PC-3 (cell line): ENCODE results near the gene PRDM9. TPM values are rescaled to one million over a fixed set of nuclear protein-coding genes. Genes with fewer than 3 reads are reported as not detected.

Experiments used
- ATAC-seq: fragments of 200-7000 bp; cut with Tn5 transposase; 2 replicates; pipeline ENCODE4 v1.9.1; 2020; ENCODE audit warnings: mild to moderate bottlenecking, moderate library complexity
- BruUV-seq: library from RNA; stranded (reverse); fragments of 400-500 nt; replicated peaks from 2 replicates; lab custom pipeline; 2021; lab: Mats Ljungman, UMichigan
- CTCF ChIA-PET: fragments of 300-600 bp; sonication (Branson Sonifier 250); formaldehyde crosslinking; loops from one replicate; lab custom pipeline; 2022; ENCODE audit warnings: antibody characterized with exemption; lab: Charles Lee
- POLR2A ChIA-PET: fragments of 300-600 bp; sonication (Branson Sonifier 250); formaldehyde crosslinking; loops from one replicate; lab custom pipeline; 2022; ENCODE audit warnings: antibody characterized with exemption; ENCODE audit not compliant: unreplicated experiment; lab: Charles Lee
- DNase-seq: peaks from one replicate; pipeline ENCODE4 v3.0.0-alpha.2; 2015
- H2AFZ ChIP-seq: fragments of 300-600 bp; sonication (generic); 2 replicates; pipeline ENCODE4 v1.6.0; 2016; ENCODE audit warnings: antibody characterized with exemption, low read length
- H3F3A ChIP-seq: fragments of 300-600 bp; sonication (generic); one replicate; pipeline ENCODE4 v1.6.0; 2017; ENCODE audit warnings: antibody characterized with exemption, low read length, control low read depth, mild to moderate bottlenecking; ENCODE audit not compliant: unreplicated experiment
- H3K27ac ChIP-seq: fragments of 300-600 bp; sonication (generic); 2 replicates; pipeline ENCODE4 v1.5.1; 2016; ENCODE audit warnings: mild to moderate bottlenecking, low read length
- H3K27me3 ChIP-seq: fragments of 300-600 bp; sonication (generic); 2 replicates; pipeline ENCODE4 v1.6.1; 2016; ENCODE audit warnings: low read length, mixed read lengths
- H3K36me3 ChIP-seq: fragments of 300-600 bp; sonication (generic); 2 replicates; pipeline ENCODE4 v1.6.1; 2016; ENCODE audit warnings: low read depth, mixed run types, low read length, mixed read lengths
- H3K4me1 ChIP-seq: fragments of 300-600 bp; sonication (generic); 2 replicates; pipeline ENCODE4 v1.5.1; 2016; ENCODE audit warnings: low read length; ENCODE audit not compliant: insufficient read depth
- H3K4me2 ChIP-seq: fragments of 300-600 bp; sonication (generic); 2 replicates; pipeline ENCODE4 v1.6.0; 2016; ENCODE audit warnings: low read length
- H3K4me3 ChIP-seq: fragments of 300-600 bp; sonication (generic); 2 replicates; pipeline ENCODE4 v1.5.1; 2016; ENCODE audit warnings: mild to moderate bottlenecking, low read length, mixed read lengths
- H3K79me2 ChIP-seq: fragments of 300-600 bp; sonication (generic); 2 replicates; pipeline ENCODE4 v1.6.1; 2017; ENCODE audit warnings: low read length, mixed read lengths
- H3K9ac ChIP-seq: fragments of 300-600 bp; sonication (generic); 2 replicates; pipeline ENCODE4 v1.6.0; 2016; ENCODE audit warnings: mild to moderate bottlenecking, low read length
- H3K9me2 ChIP-seq: fragments of 300-600 bp; sonication (generic); replicated peaks from 2 replicates; pipeline ENCODE4 v1.6.1; 2016; ENCODE audit warnings: mixed run types, low read length, mixed read lengths
- H3K9me3 ChIP-seq: fragments of 300-600 bp; sonication (generic); 2 replicates; pipeline ENCODE4 v1.6.1; 2016; ENCODE audit warnings: low read length, mixed read lengths
- H4K20me1 ChIP-seq: fragments of 300-600 bp; sonication (generic); 2 replicates; pipeline ENCODE4 v1.6.1; 2016; ENCODE audit warnings: low read length, mixed read lengths
- EZH2 ChIP-seq: fragments of 300-600 bp; sonication (generic); IDR thresholded peaks from one replicate; pipeline ENCODE4 v1.6.1; 2017; ENCODE audit warnings: antibody characterized with exemption, mild to moderate bottlenecking, low read length; ENCODE audit not compliant: unreplicated experiment
- EZH2phosphoT487 ChIP-seq: fragments of 300-600 bp; sonication (generic); IDR thresholded peaks from 2 replicates; pipeline ENCODE4 v1.6.1; 2018; ENCODE audit warnings: mild to moderate bottlenecking, antibody characterized with exemption, low read length, borderline replicate concordance
- intact Hi-C: fragments of 100-400 bp; cut with micrococcal nuclease; formaldehyde crosslinking; loops from 2 replicates; pipeline ENCODE4 v1.9.0; 2023
- total RNA-seq: library from RNA; depleted of rRNA; stranded (reverse); fragments of >200 nt; gene quantifications from 2 replicates; pipeline ENCODE4 v1.2.3, GENCODE V29; 2014
- TF ChIP-seq, protein P1 (sequence below): fragments of 300-600 bp; sonication (generic); conservative IDR thresholded peaks from 2 replicates; pipeline ENCODE4 v1.5.1; 2017; ENCODE audit warnings: antibody characterized with exemption, low read depth, mild to moderate bottlenecking, low read length

The PRDM9 gene
- total RNA-seq, 1 experiment from 2014 or later = 0.11 TPM

DNA sequence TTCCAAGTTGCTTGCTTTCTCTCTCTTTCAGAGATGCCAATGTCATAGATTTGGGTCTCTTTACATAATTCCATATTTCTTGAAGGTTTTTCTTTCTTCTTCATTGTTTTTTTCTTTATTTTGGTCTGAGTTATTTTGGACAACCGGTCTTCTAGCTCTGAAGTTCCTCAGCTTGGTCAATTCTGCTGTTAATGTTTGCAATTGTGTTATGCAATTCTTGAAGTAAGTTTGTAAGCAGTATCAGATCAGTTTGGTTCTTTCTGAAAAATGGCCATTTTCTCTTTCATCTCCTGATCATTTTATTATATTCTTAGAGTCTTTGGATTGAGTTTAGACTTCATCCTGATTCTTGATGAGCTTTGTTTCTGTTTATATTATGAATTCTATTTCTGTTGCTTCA lies 16.4 kb upstream of the PRDM9 start:
- POLR2A ChIA-PET = no interaction called here
- H4K20me1 ChIP-seq = no peaks in the 10 kb centered on the region
- H3K4me1 ChIP-seq = no peaks in the 10 kb centered on the region
- H3K9me3 ChIP-seq = no peaks in the 10 kb centered on the region
- no peaks in the 10 kb centered on the region for H3F3A ChIP-seq
- TF ChIP-seq EZH2phosphoT487 = no peak
- TF ChIP-seq, protein P1, sequence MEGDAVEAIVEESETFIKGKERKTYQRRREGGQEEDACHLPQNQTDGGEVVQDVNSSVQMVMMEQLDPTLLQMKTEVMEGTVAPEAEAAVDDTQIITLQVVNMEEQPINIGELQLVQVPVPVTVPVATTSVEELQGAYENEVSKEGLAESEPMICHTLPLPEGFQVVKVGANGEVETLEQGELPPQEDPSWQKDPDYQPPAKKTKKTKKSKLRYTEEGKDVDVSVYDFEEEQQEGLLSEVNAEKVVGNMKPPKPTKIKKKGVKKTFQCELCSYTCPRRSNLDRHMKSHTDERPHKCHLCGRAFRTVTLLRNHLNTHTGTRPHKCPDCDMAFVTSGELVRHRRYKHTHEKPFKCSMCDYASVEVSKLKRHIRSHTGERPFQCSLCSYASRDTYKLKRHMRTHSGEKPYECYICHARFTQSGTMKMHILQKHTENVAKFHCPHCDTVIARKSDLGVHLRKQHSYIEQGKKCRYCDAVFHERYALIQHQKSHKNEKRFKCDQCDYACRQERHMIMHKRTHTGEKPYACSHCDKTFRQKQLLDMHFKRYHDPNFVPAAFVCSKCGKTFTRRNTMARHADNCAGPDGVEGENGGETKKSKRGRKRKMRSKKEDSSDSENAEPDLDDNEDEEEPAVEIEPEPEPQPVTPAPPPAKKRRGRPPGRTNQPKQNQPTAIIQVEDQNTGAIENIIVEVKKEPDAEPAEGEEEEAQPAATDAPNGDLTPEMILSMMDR = no peak
- no peak for TF ChIP-seq EZH2
- no peaks in the 10 kb centered on the region for H3K79me2 ChIP-seq
- no peak overlapping the region for H3K4me2 ChIP-seq
- H3K27me3 ChIP-seq = no peaks in the 10 kb centered on the region
- CTCF ChIA-PET = no interaction called here
- DNase-seq (no peak), ATAC-seq (no peak)
- H3K36me3 ChIP-seq = no peaks in the 10 kb centered on the region
- H3K27ac ChIP-seq = no peak overlapping the region
- BruUV-seq = no TSS peak
- H3K9me2 ChIP-seq = no peaks in the 10 kb centered on the region
- no peak overlapping the region for H2AFZ ChIP-seq
- intact Hi-C loops = no loop called here
- H3K4me3 ChIP-seq = no peak overlapping the region
- no peak overlapping the region for H3K9ac ChIP-seq

DNA sequence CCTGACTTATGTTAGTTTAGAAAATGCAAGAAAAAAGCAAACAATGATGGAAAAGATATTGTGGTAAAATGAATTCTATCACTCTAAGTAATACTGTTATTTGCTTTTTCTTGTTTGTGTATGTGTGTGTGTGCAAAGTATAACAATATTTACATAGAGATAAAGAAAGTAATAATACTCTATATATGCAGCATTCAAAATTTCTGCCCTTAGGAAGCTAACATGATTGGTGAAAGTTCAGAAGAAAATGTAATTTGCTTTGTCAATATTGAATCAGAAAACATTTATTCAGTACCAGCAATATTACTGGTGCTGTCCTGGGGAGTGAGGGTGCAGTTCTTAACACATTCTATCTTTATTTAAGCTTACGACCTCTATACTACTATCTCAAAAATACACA lies 12.9 kb upstream of the PRDM9 start:
- no peaks in the 10 kb centered on the region for H3K27me3 ChIP-seq
- H3K9ac ChIP-seq = no peak overlapping the region
- no peaks in the 10 kb centered on the region for H3K79me2 ChIP-seq
- DNase-seq = no peak
- no peaks in the 10 kb centered on the region for H3K9me2 ChIP-seq
- intact Hi-C loops = no loop called here
- ChIA-PET CTCF (no interaction called here), POLR2A (no interaction called here)
- H3K27ac ChIP-seq = no peak overlapping the region
- no peaks in the 10 kb centered on the region for H3K36me3 ChIP-seq
- H3K4me1 ChIP-seq = no peaks in the 10 kb centered on the region
- peak; percentile 73 for ATAC-seq
- no peaks in the 10 kb centered on the region for H3F3A ChIP-seq
- H4K20me1 ChIP-seq = no peaks in the 10 kb centered on the region
- H3K9me3 ChIP-seq = no peaks in the 10 kb centered on the region
- no peak overlapping the region for H3K4me3 ChIP-seq
- no TSS peak for BruUV-seq
- H2AFZ ChIP-seq = no peak overlapping the region
- H3K4me2 ChIP-seq = no peak overlapping the region
- TF ChIP-seq EZH2 (no peak), EZH2phosphoT487 (no peak)

DNA sequence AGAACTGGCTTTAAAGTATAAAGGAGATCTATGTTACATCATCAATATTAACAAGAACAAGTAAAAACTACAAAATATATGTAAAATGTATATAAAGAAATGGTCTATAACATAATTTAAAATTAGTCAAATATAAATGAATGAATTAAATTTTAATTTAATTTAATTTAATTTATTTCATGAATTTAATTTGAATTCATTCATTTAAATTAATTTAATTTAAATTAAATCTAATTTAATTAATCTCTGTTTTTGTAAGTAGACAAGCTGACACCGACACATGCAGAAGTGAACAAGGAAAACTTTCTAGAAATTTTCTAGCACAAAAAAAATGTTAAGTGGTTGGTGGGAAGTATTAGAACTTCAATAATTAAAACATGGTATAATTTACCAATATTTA lies 10.8 kb upstream of the PRDM9 start:
- ATAC-seq = no peak
- no TSS peak for BruUV-seq

More for the DNA sequence above, 10.8 kb upstream of the PRDM9 start:
- H3K9ac ChIP-seq = no peak overlapping the region
- no peak overlapping the region for H3K27ac ChIP-seq
- H3K27me3 ChIP-seq = no peaks in the 10 kb centered on the region
- H3K36me3 ChIP-seq = no peaks in the 10 kb centered on the region
- no peaks in the 10 kb centered on the region for H3K4me1 ChIP-seq
- ChIA-PET CTCF (no interaction called here), POLR2A (no interaction called here)
- H3F3A ChIP-seq = no peaks in the 10 kb centered on the region
- TF ChIP-seq EZH2 = no peak
- TF ChIP-seq, protein P1 = no peak
- no peak for TF ChIP-seq EZH2phosphoT487
- H4K20me1 ChIP-seq = no peaks in the 10 kb centered on the region
- no peaks in the 10 kb centered on the region for H3K79me2 ChIP-seq
- H2AFZ ChIP-seq = no peak overlapping the region
- DNase-seq = no peak
- no peak overlapping the region for H3K4me2 ChIP-seq
- intact Hi-C loops = no loop called here
- no peak overlapping the region for H3K4me3 ChIP-seq
- no peaks in the 10 kb centered on the region for H3K9me3 ChIP-seq
- no peaks in the 10 kb centered on the region for H3K9me2 ChIP-seq
